Left lung (tissue), 10 donors: ENCODE measurements around the gene OLFML2A. TPM values are rescaled to one million over a fixed set of nuclear protein-coding genes. Genes with fewer than 3 reads are reported as not detected.

ENCODE experiments used
- ATAC-seq: fragments of 200-7000 bp; cut with Tn5 transposase; one replicate; pipeline ENCODE4 v1.9.1; 2020; ENCODE audit warnings: moderate library complexity
- DNase-seq, 4 donors: peaks; one replicate each; pipeline ENCODE4 v3.0.0-alpha.2; 2013 to 2020
- H3K27ac ChIP-seq, 2 donors: fragments of 200-600 bp; sonication (generic) in 1 of 2; one replicate each; pipeline versions ENCODE4 v1.5.0 to v1.8.0; 2020 to 2021
- H3K27me3 ChIP-seq, 2 donors: fragments of 200-600 bp; sonication (generic) in 1 of 2; one replicate each; pipeline versions ENCODE4 v1.5.0 to v1.8.0; 2020 to 2021
- H3K36me3 ChIP-seq, 2 donors: fragments of 200-600 bp; sonication (generic) in 1 of 2; one replicate each; pipeline versions ENCODE4 v1.5.0 to v1.8.0; 2020 to 2021
- H3K4me1 ChIP-seq, 2 donors: fragments of 200-600 bp; one replicate each; pipeline ENCODE4 v1.8.0; 2021
- H3K4me3 ChIP-seq, 2 donors: fragments of 200-600 bp; sonication (generic) in 1 of 2; one replicate each; pipeline versions ENCODE4 v1.5.0 to v1.8.0; 2020 to 2021; ENCODE audit warnings: mild to moderate bottlenecking in 1 of 2
- H3K9me3 ChIP-seq, 2 donors: fragments of 200-600 bp; sonication (generic) in 1 of 2; one replicate each; pipeline versions ENCODE4 v1.5.0 to v1.8.0; 2020 to 2021
- CTCF ChIP-seq, 2 donors: fragments of 200-600 bp; sonication (generic) in 1 of 2; IDR thresholded peaks; one replicate each; pipeline versions ENCODE4 v1.5.0 to v1.8.0; 2021; ENCODE audit warnings: antibody characterized with exemption in 2 of 2
- intact Hi-C, 2 donors: fragments of 100-400 bp; cut with DNase I; formaldehyde crosslinking; loops; one replicate each; pipeline versions ENCODE4 v1.11.2 to v1.14.2; 2022
- polyA plus RNA-seq, 6 donors: library from polyadenylated mRNA; unstranded; fragments of 120-200 nt; gene quantifications; one replicate each; pipeline ENCODE4 v1.2.1, GENCODE V29; 2013; ENCODE audit not compliant: insufficient read length in 6 of 6
- total RNA-seq, 2 donors: library from RNA; stranded (reverse); fragmentation: NEBNext Ultra II Directional; extraction: Animal tissue kit (Norgen Biotek cat#: 25700); gene quantifications; one replicate each; pipeline ENCODE4 v1.2.1, GENCODE V29; 2021
- donor health status: DM: no; HTN: yes; CAD: no.
- donor health status: DM: no; HTN: no; CAD: no.

OLFML2A gene
- total and polyA plus RNA-seq, 8 donors = 10.5 to 67.4 (median 41.3) TPM

- Histone ChIP-seq H3K36me3 (no peaks in the 10 kb centered on the region), H3K27ac (no peak overlapping the region), H3K27me3 (no peaks in the 10 kb centered on the region), H3K4me3 (no peak overlapping the region), H3K9me3 (no peaks in the 10 kb centered on the region), H3K4me1 (no peaks in the 10 kb centered on the region)
- no peak for ATAC-seq
- no peak for TF ChIP-seq CTCF (IDR thresholded peaks at IDR 0.05)
- intact Hi-C loops = no loop called here
- no peak for DNase-seq
These were observed 33.1 kb upstream of the OLFML2A start for GRCh38 chr9:124743686-124744348.

DNA sequence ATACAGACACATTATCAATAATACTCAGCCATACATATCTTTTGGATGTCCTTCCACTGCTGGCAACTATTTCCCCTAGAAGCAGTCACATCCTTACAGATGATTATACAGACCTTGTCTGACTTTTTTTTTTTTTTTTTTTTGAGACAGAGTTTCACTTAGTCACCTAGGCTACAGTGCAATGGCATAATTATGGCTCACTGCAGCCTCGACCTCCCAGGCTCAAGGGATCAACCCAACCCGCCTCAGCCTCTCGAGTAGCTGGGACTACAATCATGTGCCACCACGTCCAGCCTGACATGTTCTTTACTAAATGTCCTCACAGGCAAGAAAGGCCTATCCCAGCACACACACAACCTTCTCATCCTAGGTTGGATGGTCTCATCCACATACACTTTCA is 29.9 kb upstream of the OLFML2A start:
- TF ChIP-seq CTCF (IDR thresholded peaks at IDR 0.05) = no peak
- H3K36me3 ChIP-seq = no peaks in the 10 kb centered on the region
- ATAC-seq = no peak
- no peaks in the 10 kb centered on the region for H3K9me3 ChIP-seq
- no peak overlapping the region for H3K4me3 ChIP-seq
- no peaks in the 10 kb centered on the region for H3K27me3 ChIP-seq
- H3K27ac ChIP-seq = no peak overlapping the region
- no peaks in the 10 kb centered on the region for H3K4me1 ChIP-seq
- intact Hi-C loops = no loop called here
- DNase-seq = no peak

- ATAC-seq (no peak), DNase-seq (no peak)
- peaks cover 0 to 8% of the 10 kb centered on the region in 2 donors for H3K4me1 ChIP-seq
- H3K27me3 ChIP-seq = peaks cover 0 to 1% of the 10 kb centered on the region in 2 donors
- no peak overlapping the region for H3K4me3 ChIP-seq
- no peak overlapping the region for H3K27ac ChIP-seq
- intact Hi-C loops = no loop called here
- no peak for TF ChIP-seq CTCF (IDR thresholded peaks at IDR 0.05)
- no peaks in the 10 kb centered on the region for H3K36me3 ChIP-seq
- H3K9me3 ChIP-seq = no peaks in the 10 kb centered on the region
These were observed 27.6 kb upstream of the OLFML2A start for GRCh38 chr9:124749284-124749683.

GRCh38 chr9:124749781-124750180 is 27.2 kb upstream of the OLFML2A start:
- Histone ChIP-seq H3K4me3 (no peak overlapping the region), H3K9me3 (no peaks in the 10 kb centered on the region), H3K4me1 (peaks cover 0 to 9% of the 10 kb centered on the region in 2 donors), H3K27me3 (peaks cover 0 to 6% of the 10 kb centered on the region in 2 donors), H3K36me3 (no peaks in the 10 kb centered on the region), H3K27ac (no peak overlapping the region)
- ATAC-seq (no peak), DNase-seq (no peak)
- no peak for TF ChIP-seq CTCF (IDR thresholded peaks at IDR 0.05)
- intact Hi-C loops = no loop called here

DNA sequence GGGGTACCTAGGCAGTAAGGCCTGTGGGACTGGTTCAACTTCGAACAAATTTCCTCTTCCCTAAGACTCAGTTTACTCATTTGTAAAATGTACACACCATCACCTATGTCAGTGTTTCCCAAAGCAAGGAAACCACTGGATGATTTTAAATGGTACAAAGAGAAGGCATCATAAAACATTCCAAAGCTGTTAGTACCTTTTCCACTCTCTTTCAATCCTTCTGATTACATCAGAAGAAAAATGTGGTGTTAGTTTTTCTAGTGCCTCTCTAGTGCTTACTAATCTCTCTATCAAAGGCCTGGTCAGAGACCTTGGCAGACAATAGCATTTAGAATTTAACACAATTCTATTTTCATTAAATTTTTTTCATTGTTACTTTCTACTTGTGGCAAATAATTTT is 24.0 kb upstream of the OLFML2A start:
- ATAC-seq (peak; percentile 88), DNase-seq (no peak)
- TF ChIP-seq CTCF (IDR thresholded peaks at IDR 0.05) = no peak
- intact Hi-C loops = no loop called here
- no peaks in the 10 kb centered on the region for H3K36me3 ChIP-seq
- H3K4me3 ChIP-seq = no peak overlapping the region
- H3K9me3 ChIP-seq = no peaks in the 10 kb centered on the region
- no peak overlapping the region for H3K27ac ChIP-seq
- H3K4me1 ChIP-seq = peaks cover 0 to 20% of the 10 kb centered on the region in 2 donors
- H3K27me3 ChIP-seq = peaks cover 7 to 33% of the 10 kb centered on the region in 2 donors
